Bronchial epithelial cell (primary cell): Measurements from ENCODE around the gene VTCN1. TPM values are rescaled to one million over a fixed set of nuclear protein-coding genes. Genes with fewer than 3 reads are reported as not detected.

ENCODE experiments used
- DNase-seq: peaks from one replicate; pipeline ENCODE4 v3.0.0-alpha.2; 2010; ENCODE audit warnings: low read depth
- FAIRE-seq: peaks from 2 replicates; lab custom pipeline; 2011; peaks lifted over from hg19 to GRCh38; lab: Jason Lieb, UNC
- H3K27me3 ChIP-seq: 2 replicates; pipeline ENCODE4 v1.5.1; 2011; ENCODE audit warnings: low read length; ENCODE audit not compliant: control insufficient read depth, insufficient read depth
- H3K36me3 ChIP-seq: 2 replicates; pipeline ENCODE4 v1.5.1; 2011; ENCODE audit warnings: low read length; ENCODE audit not compliant: control insufficient read depth, insufficient read depth
- H3K4me3 ChIP-seq: 2 replicates; pipeline ENCODE4 v1.5.1; 2011; ENCODE audit warnings: mild to moderate bottlenecking, low read depth, low read length, control low read depth
- CTCF ChIP-seq: IDR thresholded peaks from 2 replicates; pipeline ENCODE4 v1.5.1; 2011; ENCODE audit warnings: mild to moderate bottlenecking, moderate library complexity, low read length, control low read depth, inconsistent platforms; ENCODE audit not compliant: insufficient read depth, severe bottlenecking
- total RNA-seq: library from RNA; depleted of rRNA; stranded (reverse); fragments of >200 nt; gene quantifications from 2 replicates; pipeline ENCODE4 v1.2.1, GENCODE V29; 2014

Gene VTCN1
- total RNA-seq, 1 donor from 2014 or later = 0.26 TPM

GRCh38 chr1:117135329-117135728, 75.4 kb downstream of the VTCN1 start:
- no peak for FAIRE-seq
- TF ChIP-seq CTCF = no peak
- no peak for DNase-seq
- no peak overlapping the region for H3K4me3 ChIP-seq
- no peaks in the 10 kb centered on the region for H3K36me3 ChIP-seq
- H3K27me3 ChIP-seq = no peaks in the 10 kb centered on the region

GRCh38 chr1:117130526-117130925, 80.2 kb downstream of the VTCN1 start:
- no peak for TF ChIP-seq CTCF
- Histone ChIP-seq H3K4me3 (no peak overlapping the region), H3K36me3 (no peaks in the 10 kb centered on the region), H3K27me3 (no peaks in the 10 kb centered on the region)
- FAIRE-seq (no peak), DNase-seq (no peak)

GRCh38 chr1:117128323-117129079, 82.2 kb downstream of the VTCN1 start:
- H3K36me3 ChIP-seq = no peaks in the 10 kb centered on the region
- TF ChIP-seq CTCF = peak; percentile 40
- DNase-seq (peak; percentile 65), FAIRE-seq (no peak)
- H3K27me3 ChIP-seq = no peaks in the 10 kb centered on the region
- no peak overlapping the region for H3K4me3 ChIP-seq

- DNase-seq (peak; percentile 65), FAIRE-seq (no peak)
- Histone ChIP-seq H3K4me3 (no peak overlapping the region), H3K36me3 (no peaks in the 10 kb centered on the region), H3K27me3 (no peaks in the 10 kb centered on the region)
- no peak for TF ChIP-seq CTCF
Observed at GRCh38 chr1:117127795-117128194, 82.9 kb downstream of the VTCN1 start.

GRCh38 chr1:117124661-117125060, 86.1 kb downstream of the VTCN1 start:
- no peak for FAIRE-seq
- Histone ChIP-seq H3K27me3 (no peaks in the 10 kb centered on the region), H3K36me3 (no peaks in the 10 kb centered on the region), H3K4me3 (no peak overlapping the region)
- DNase-seq = no peak
- no peak for TF ChIP-seq CTCF

GRCh38 chr1:117123274-117123673, 87.5 kb downstream of the VTCN1 start:
- Histone ChIP-seq H3K27me3 (no peaks in the 10 kb centered on the region), H3K4me3 (no peak overlapping the region), H3K36me3 (no peaks in the 10 kb centered on the region)
- TF ChIP-seq CTCF = no peak
- FAIRE-seq (no peak), DNase-seq (no peak)
